Measurements from ENCODE around the gene SRGAP3.

Gene SRGAP3

DNA sequence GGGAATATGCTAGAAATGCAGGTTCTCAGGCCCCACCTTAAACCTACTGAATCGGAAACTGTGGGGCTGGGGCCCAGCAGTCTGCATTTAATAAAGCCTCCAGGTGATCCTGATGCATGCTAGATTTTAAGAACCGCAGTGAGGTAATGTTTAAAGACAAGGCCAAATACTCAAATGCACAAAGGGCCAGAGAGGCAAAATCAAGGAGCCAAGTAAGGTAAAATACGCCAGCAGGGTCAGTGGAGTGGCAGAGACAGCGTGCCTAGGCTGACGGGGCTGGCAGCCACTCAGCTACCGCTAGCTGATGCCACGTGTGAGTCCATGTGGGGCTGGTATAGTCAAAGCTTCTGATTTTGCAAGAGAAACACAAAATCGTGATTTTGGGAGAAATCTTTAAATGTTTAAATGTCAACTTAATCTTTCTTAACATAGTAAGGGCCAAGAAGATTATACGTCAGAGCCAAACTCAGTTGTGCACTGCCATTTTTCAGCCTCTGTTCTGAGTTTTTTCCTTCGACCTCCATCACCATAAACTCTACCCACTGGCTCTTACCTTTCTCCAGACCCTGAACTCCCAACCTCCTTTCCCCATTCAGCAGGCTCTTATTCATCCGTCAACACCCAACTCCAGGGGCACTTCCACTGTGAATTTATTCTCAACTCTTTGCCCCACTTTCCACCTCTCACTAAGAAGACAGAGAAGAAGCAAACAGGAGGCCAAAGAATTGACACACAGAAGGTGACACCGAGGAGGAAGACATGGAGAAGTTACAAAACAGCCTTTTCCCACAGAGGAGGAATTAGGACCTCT, 149.5 kb downstream of the SRGAP3 start:
- Histone ChIP-seq H4K20me1 (ENCODE audit: insufficient read depth, low read length, poor library complexity, severe bottlenecking) (no peaks in the 10 kb centered on the region), H3K79me2 (ENCODE audit: insufficient read depth, low read length) (no peaks in the 10 kb centered on the region), H3F3A (ENCODE audit: low read depth) (no peaks in the 10 kb centered on the region), H3K27me3 (ENCODE audit: insufficient read depth, low read length, poor library complexity, severe bottlenecking) (no peaks in the 10 kb centered on the region), H2AFZ (ENCODE audit: low read length) (no peak overlapping the region), H3K36me3 (ENCODE audit: insufficient read depth, low read length) (peaks cover 14% of the 10 kb centered on the region; the same call in 1 of the 2 replicates), H3K4me3 (ENCODE audit: low read length, poor library complexity, severe bottlenecking) (no peak overlapping the region), H3K9me2 (replicated peaks; ENCODE audit: low read depth, low read length) (no peaks in the 10 kb centered on the region), H3K4me2 (ENCODE audit: low read depth, low read length, poor library complexity, severe bottlenecking) (no peak overlapping the region), H3K9me3 (ENCODE audit: insufficient read depth, low read depth, low read length) (no peaks in the 10 kb centered on the region; the same call in 1 of the 2 replicates), H3K4me1 (ENCODE audit: insufficient read depth, low read length, poor library complexity, severe bottlenecking) (no peaks in the 10 kb centered on the region), H3K9ac (ENCODE audit: low read depth, low read length, poor library complexity, severe bottlenecking) (no peak overlapping the region)
- TF ChIP-seq, protein P1, sequence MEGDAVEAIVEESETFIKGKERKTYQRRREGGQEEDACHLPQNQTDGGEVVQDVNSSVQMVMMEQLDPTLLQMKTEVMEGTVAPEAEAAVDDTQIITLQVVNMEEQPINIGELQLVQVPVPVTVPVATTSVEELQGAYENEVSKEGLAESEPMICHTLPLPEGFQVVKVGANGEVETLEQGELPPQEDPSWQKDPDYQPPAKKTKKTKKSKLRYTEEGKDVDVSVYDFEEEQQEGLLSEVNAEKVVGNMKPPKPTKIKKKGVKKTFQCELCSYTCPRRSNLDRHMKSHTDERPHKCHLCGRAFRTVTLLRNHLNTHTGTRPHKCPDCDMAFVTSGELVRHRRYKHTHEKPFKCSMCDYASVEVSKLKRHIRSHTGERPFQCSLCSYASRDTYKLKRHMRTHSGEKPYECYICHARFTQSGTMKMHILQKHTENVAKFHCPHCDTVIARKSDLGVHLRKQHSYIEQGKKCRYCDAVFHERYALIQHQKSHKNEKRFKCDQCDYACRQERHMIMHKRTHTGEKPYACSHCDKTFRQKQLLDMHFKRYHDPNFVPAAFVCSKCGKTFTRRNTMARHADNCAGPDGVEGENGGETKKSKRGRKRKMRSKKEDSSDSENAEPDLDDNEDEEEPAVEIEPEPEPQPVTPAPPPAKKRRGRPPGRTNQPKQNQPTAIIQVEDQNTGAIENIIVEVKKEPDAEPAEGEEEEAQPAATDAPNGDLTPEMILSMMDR (conservative IDR thresholded peaks at IDR 0.05; ENCODE audit: low read length) = no peak
- TF ChIP-seq EZH2phosphoT487 (IDR thresholded peaks at IDR 0.05; ENCODE audit: borderline replicate concordance) = no peak

DNA sequence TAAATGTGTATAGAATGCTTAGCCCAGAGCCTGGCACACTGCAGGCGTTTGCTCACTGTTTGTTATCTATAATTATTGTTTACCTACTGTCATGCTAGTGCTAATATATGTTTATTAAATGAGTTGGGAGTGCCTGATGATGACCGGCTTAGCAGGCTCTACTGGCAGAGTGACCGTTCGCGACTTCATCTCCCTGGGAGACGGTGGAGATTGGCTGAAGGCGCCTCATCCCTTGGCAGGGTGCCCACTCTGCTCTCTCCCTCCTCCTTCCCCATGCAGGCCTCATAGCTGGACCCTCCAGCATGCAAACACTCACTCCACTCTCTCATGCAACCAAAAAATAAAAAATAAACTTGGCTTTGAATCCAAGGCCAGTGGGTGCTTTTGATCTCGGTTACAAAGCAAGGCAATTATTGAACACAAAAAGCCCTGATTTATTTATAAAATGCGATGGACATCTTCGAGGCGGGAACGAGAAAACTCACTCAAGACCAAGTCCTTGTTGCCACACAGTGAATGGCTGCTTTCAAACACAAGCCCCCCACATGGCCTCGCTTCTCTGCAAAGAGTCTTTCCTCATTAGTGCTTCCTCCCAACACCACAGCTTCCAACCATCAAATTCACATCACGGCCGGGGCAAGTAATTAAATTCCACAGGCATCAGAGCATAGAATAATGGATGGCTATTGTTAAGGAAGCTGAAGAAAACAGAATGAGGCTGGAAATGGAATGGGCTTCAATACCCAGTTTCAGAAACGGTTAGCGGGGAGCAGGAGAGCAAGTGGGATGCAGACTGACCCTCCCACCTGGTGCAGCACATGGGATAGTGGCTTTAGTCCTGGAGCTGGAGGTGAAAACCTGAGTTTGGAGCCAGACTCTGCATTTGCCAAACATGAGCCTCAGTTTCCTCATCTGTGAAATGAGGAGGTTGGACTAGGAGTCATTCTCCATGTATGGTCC, 150.4 kb downstream of the SRGAP3 start:
- Histone ChIP-seq H3F3A (ENCODE audit: low read depth) (no peaks in the 10 kb centered on the region), H3K36me3 (ENCODE audit: insufficient read depth, low read length) (peaks cover 10% of the 10 kb centered on the region; the same call in 1 of the 2 replicates), H3K9me3 (ENCODE audit: insufficient read depth, low read depth, low read length) (no peaks in the 10 kb centered on the region; the same call in 1 of the 2 replicates), H3K27me3 (ENCODE audit: insufficient read depth, low read length, poor library complexity, severe bottlenecking) (no peaks in the 10 kb centered on the region), H3K9me2 (replicated peaks; ENCODE audit: low read depth, low read length) (no peaks in the 10 kb centered on the region), H4K20me1 (ENCODE audit: insufficient read depth, low read length, poor library complexity, severe bottlenecking) (no peaks in the 10 kb centered on the region), H3K9ac (ENCODE audit: low read depth, low read length, poor library complexity, severe bottlenecking) (no peak overlapping the region), H3K4me1 (ENCODE audit: insufficient read depth, low read length, poor library complexity, severe bottlenecking) (no peaks in the 10 kb centered on the region), H3K79me2 (ENCODE audit: insufficient read depth, low read length) (no peaks in the 10 kb centered on the region), H3K4me2 (ENCODE audit: low read depth, low read length, poor library complexity, severe bottlenecking) (no peak overlapping the region), H3K4me3 (ENCODE audit: low read length, poor library complexity, severe bottlenecking) (no peak overlapping the region), H2AFZ (ENCODE audit: low read length) (no peak overlapping the region)
- no peak for TF ChIP-seq EZH2phosphoT487 (IDR thresholded peaks at IDR 0.05; ENCODE audit: borderline replicate concordance)
- TF ChIP-seq, protein P1 (conservative IDR thresholded peaks at IDR 0.05; ENCODE audit: low read length) = no peak

DNA sequence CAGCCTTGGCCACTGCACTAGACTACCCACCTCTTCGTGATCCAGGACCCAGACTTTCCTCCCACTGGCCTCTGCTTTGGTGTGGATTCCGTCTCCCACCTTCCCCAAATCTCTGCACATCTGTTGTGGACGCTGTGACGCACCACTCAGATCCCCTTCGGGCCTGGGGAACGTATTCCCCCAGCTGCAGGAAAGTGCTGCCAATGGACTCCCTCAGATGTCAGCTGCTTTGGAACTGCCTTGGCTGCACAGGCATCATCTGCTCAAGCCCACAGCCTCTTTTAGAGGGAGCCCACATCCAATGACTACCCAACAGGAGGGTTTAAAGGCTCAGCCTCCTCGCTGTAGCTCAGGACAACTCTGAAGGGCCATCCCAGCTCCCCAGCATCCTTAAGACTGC, 152.0 kb downstream of the SRGAP3 start:
- no peak for TF ChIP-seq EZH2phosphoT487 (IDR thresholded peaks at IDR 0.05; ENCODE audit: borderline replicate concordance)
- TF ChIP-seq, protein P1 (conservative IDR thresholded peaks at IDR 0.05; ENCODE audit: low read length) = no peak
- Histone ChIP-seq H3F3A (ENCODE audit: low read depth) (no peaks in the 10 kb centered on the region), H3K36me3 (ENCODE audit: insufficient read depth, low read length) (peaks cover 4% of the 10 kb centered on the region; the same call in 1 of the 2 replicates), H3K9ac (ENCODE audit: low read depth, low read length, poor library complexity, severe bottlenecking) (no peak overlapping the region), H4K20me1 (ENCODE audit: insufficient read depth, low read length, poor library complexity, severe bottlenecking) (no peaks in the 10 kb centered on the region), H3K27me3 (ENCODE audit: insufficient read depth, low read length, poor library complexity, severe bottlenecking) (no peaks in the 10 kb centered on the region), H3K4me2 (ENCODE audit: low read depth, low read length, poor library complexity, severe bottlenecking) (no peak overlapping the region), H3K4me1 (ENCODE audit: insufficient read depth, low read length, poor library complexity, severe bottlenecking) (no peaks in the 10 kb centered on the region), H3K4me3 (ENCODE audit: low read length, poor library complexity, severe bottlenecking) (no peak overlapping the region), H2AFZ (ENCODE audit: low read length) (no peak overlapping the region), H3K79me2 (ENCODE audit: insufficient read depth, low read length) (no peaks in the 10 kb centered on the region), H3K9me2 (replicated peaks; ENCODE audit: low read depth, low read length) (no peaks in the 10 kb centered on the region), H3K9me3 (ENCODE audit: insufficient read depth, low read depth, low read length) (no peaks in the 10 kb centered on the region; the same call in 1 of the 2 replicates)

Measured in Loucy (cell line).